Neural progenitor cell (in vitro differentiated cells): ENCODE measurements around the gene OR11A1. TPM values are rescaled to one million over a fixed set of nuclear protein-coding genes. Genes with fewer than 3 reads are reported as not detected.

Source experiments
- DNase-seq: peaks from one replicate; pipeline ENCODE4 v3.0.0-alpha.2; 2016; ENCODE audit warnings: low spot score
- H2AFZ ChIP-seq: fragments of 200-600 bp; sonication (generic); replicated peaks from 2 replicates; pipeline ENCODE4 v1.6.1; 2016; ENCODE audit warnings: antibody characterized with exemption
- H3F3A ChIP-seq: fragments of 200-600 bp; sonication (generic); 2 replicates; pipeline ENCODE4 v1.6.1; 2016; ENCODE audit warnings: antibody characterized with exemption, low read depth
- H3K27ac ChIP-seq: fragments of 200-600 bp; sonication (generic); 2 replicates; pipeline ENCODE4 v1.5.1; 2016; ENCODE audit warnings: mild to moderate bottlenecking
- H3K27me3 ChIP-seq: fragments of 200-600 bp; sonication (generic); 2 replicates; pipeline ENCODE4 v1.6.1; 2016; ENCODE audit warnings: mild to moderate bottlenecking, moderate library complexity
- H3K36me3 ChIP-seq: fragments of 200-600 bp; sonication (generic); 2 replicates; pipeline ENCODE4 v1.5.1; 2016
- H3K4me1 ChIP-seq: fragments of 200-600 bp; sonication (generic); 2 replicates; pipeline ENCODE4 v1.6.1; 2016; ENCODE audit warnings: mixed run types
- H3K4me2 ChIP-seq: fragments of 200-600 bp; sonication (generic); 2 replicates; pipeline ENCODE4 v1.6.1; 2016
- H3K4me3 ChIP-seq: fragments of 200-600 bp; sonication (generic); 2 replicates; pipeline ENCODE4 v1.5.1; 2016
- H3K79me2 ChIP-seq: fragments of 200-600 bp; sonication (generic); 2 replicates; pipeline ENCODE4 v1.6.1; 2016; ENCODE audit warnings: low read depth
- H3K9ac ChIP-seq: fragments of 200-600 bp; sonication (generic); 2 replicates; pipeline ENCODE4 v1.6.1; 2016
- H3K9me3 ChIP-seq: fragments of 200-600 bp; sonication (generic); 2 replicates; pipeline ENCODE4 v1.5.1; 2016; ENCODE audit warnings: low read depth
- H4K20me1 ChIP-seq: fragments of 200-600 bp; sonication (generic); 2 replicates; pipeline ENCODE4 v1.6.1; 2016; ENCODE audit warnings: low read depth
- H3K27ac Mint-ChIP-seq: 3 replicates; pipeline ENCODE4 v1.8.0; 2021; ENCODE audit warnings: mixed read lengths
- H3K27me3 Mint-ChIP-seq: 2 replicates; pipeline ENCODE4 v1.8.0; 2022; ENCODE audit warnings: low read depth, mild to moderate bottlenecking, inconsistent platforms, moderate library complexity, mixed read lengths; ENCODE audit not compliant: insufficient read depth
- H3K36me3 Mint-ChIP-seq: 3 replicates; pipeline ENCODE4 v1.8.0; 2021; ENCODE audit warnings: mixed read lengths
- H3K4me1 Mint-ChIP-seq: 3 replicates; pipeline ENCODE4 v1.8.0; 2021; ENCODE audit warnings: mixed read lengths
- H3K4me3 Mint-ChIP-seq: 3 replicates; pipeline ENCODE4 v1.8.0; 2021; ENCODE audit warnings: mild to moderate bottlenecking, moderate library complexity, mixed read lengths
- H3K9me3 Mint-ChIP-seq: 3 replicates; pipeline ENCODE4 v1.8.0; 2020; ENCODE audit warnings: mixed read lengths
- CTCF ChIP-seq: fragments of 200-600 bp; sonication (generic); IDR thresholded peaks from 2 replicates; pipeline ENCODE4 v1.5.1; 2017; ENCODE audit warnings: antibody characterized with exemption, mild to moderate bottlenecking
- EZH2 ChIP-seq: fragments of 200-600 bp; sonication (generic); IDR thresholded peaks from 2 replicates; pipeline ENCODE4 v1.6.1; 2017; ENCODE audit warnings: antibody characterized with exemption, mild to moderate bottlenecking, moderate library complexity
- EZH2phosphoT487 ChIP-seq: fragments of 200-600 bp; sonication (generic); IDR thresholded peaks from 2 replicates; pipeline ENCODE4 v1.6.1; 2017; ENCODE audit warnings: antibody characterized with exemption
- total RNA-seq: library from RNA; depleted of rRNA; stranded (reverse); fragments of >200 nt; gene quantifications from 2 replicates; pipeline ENCODE4 v1.2.3, GENCODE V29; 2015; ENCODE audit warnings: low replicate concordance

OR11A1 gene
- total RNA-seq, 1 donor from 2014 or later: not detected

GRCh38 chr6:29483735-29484134 lies 26.9 kb upstream of the OR11A1 start:
- H3K27ac Mint-ChIP-seq: no peak overlapping the region

GRCh38 chr6:29483186-29483585 lies 26.3 kb upstream of the OR11A1 start:
- Histone ChIP-seq H3K27ac (no peak overlapping the region), H3K27me3 (no peaks in the 10 kb centered on the region), H3K79me2 (no peaks in the 10 kb centered on the region), H3K4me1 (no peaks in the 10 kb centered on the region), H3F3A (no peaks in the 10 kb centered on the region), H4K20me1 (no peaks in the 10 kb centered on the region), H3K9me3 (no peaks in the 10 kb centered on the region), H3K36me3 (no peaks in the 10 kb centered on the region), H3K9ac (no peak overlapping the region), H3K4me2 (no peak overlapping the region), H2AFZ (no peak overlapping the region), H3K4me3 (no peak overlapping the region)
- Mint-ChIP-seq H3K4me3 (no peak overlapping the region), H3K9me3 (no peaks in the 10 kb centered on the region), H3K27ac (no peak overlapping the region), H3K36me3 (no peaks in the 10 kb centered on the region), H3K27me3 (peaks cover 3% of the 10 kb centered on the region), H3K4me1 (peaks cover 3% of the 10 kb centered on the region)
- no peak for TF ChIP-seq EZH2phosphoT487
- TF ChIP-seq EZH2: no peak
- TF ChIP-seq CTCF: no peak
- DNase-seq: no peak

More at GRCh38 chr6:29483735-29484134, 26.9 kb upstream of the OR11A1 start:
- peaks cover 3% of the 10 kb centered on the region for H3K27me3 Mint-ChIP-seq
- TF ChIP-seq CTCF (no peak), EZH2 (no peak)
- no peaks in the 10 kb centered on the region for H3K36me3 Mint-ChIP-seq
- Histone ChIP-seq H3K4me1 (no peaks in the 10 kb centered on the region), H3K36me3 (no peaks in the 10 kb centered on the region), H3K27ac (no peak overlapping the region), H3F3A (no peaks in the 10 kb centered on the region), H2AFZ (no peak overlapping the region), H3K9ac (no peak overlapping the region), H4K20me1 (no peaks in the 10 kb centered on the region), H3K4me2 (no peak overlapping the region), H3K79me2 (no peaks in the 10 kb centered on the region), H3K4me3 (no peak overlapping the region), H3K27me3 (no peaks in the 10 kb centered on the region), H3K9me3 (no peaks in the 10 kb centered on the region)
- no peak for DNase-seq
- H3K4me1 Mint-ChIP-seq: peaks cover 2% of the 10 kb centered on the region
- no peaks in the 10 kb centered on the region for H3K9me3 Mint-ChIP-seq
- no peak overlapping the region for H3K4me3 Mint-ChIP-seq

DNA sequence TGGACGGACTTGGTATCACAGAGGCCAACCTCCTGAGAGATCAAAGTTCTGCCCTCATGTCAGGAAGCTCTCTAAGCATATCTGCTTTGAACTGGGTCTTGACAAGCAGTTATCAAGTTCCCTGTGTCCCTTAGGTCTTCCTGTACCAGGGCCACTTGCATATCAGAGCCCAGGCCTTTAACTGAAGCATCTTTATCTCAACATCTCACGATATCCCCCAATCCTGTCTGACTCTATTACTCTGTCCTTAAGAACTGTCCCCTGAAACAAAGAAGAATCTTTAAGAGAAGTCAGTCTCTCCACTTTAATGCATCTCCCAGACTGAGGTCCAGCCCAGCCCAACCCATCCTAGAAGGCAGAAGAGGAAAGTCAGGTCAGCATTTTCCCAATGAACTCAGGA lies 22.7 kb upstream of the OR11A1 start:
- no peaks in the 10 kb centered on the region for H3F3A ChIP-seq
- no peaks in the 10 kb centered on the region for H3K36me3 Mint-ChIP-seq
- H3K79me2 ChIP-seq: no peaks in the 10 kb centered on the region
- H2AFZ ChIP-seq: no peak overlapping the region
- H3K9me3 Mint-ChIP-seq: no peaks in the 10 kb centered on the region
- no peaks in the 10 kb centered on the region for H3K4me1 ChIP-seq
- peaks cover 3% of the 10 kb centered on the region for H3K27me3 Mint-ChIP-seq
- H3K27me3 ChIP-seq: no peaks in the 10 kb centered on the region
- H3K9ac ChIP-seq: no peak overlapping the region
- DNase-seq: no peak
- TF ChIP-seq CTCF: no peak
- no peak for TF ChIP-seq EZH2phosphoT487
- no peak for TF ChIP-seq EZH2
- H3K27ac ChIP-seq: no peak overlapping the region
- H3K4me3 ChIP-seq: no peak overlapping the region
- H3K27ac Mint-ChIP-seq: no peak overlapping the region
- H3K9me3 ChIP-seq: no peaks in the 10 kb centered on the region
- peaks cover 3% of the 10 kb centered on the region for H3K4me1 Mint-ChIP-seq
- no peak overlapping the region for H3K4me3 Mint-ChIP-seq
- no peaks in the 10 kb centered on the region for H3K36me3 ChIP-seq
- no peaks in the 10 kb centered on the region for H4K20me1 ChIP-seq
- H3K4me2 ChIP-seq: no peak overlapping the region
